LNCAP (cell line): Measurements from ENCODE around the gene VAPA.

ENCODE experiments used
- CTCF ChIP-seq: fragments of 450-650 bp; IDR thresholded peaks from 2 replicates; pipeline ENCODE4 v1.5.1; 2017; ENCODE audit warnings: mild to moderate bottlenecking

VAPA gene

GRCh38 chr18:9928646-9929259 lies 14.9 kb downstream of the VAPA start:
- TF ChIP-seq CTCF, result no peak

GRCh38 chr18:9930299-9930884 lies 16.6 kb downstream of the VAPA start:
- TF ChIP-seq CTCF, result no peak

GRCh38 chr18:9931146-9931545 lies 17.3 kb downstream of the VAPA start:
- no peak for TF ChIP-seq CTCF

GRCh38 chr18:9931678-9932077 lies 17.9 kb downstream of the VAPA start:
- no peak for TF ChIP-seq CTCF

- TF ChIP-seq CTCF, result no peak
These were observed 20.0 kb downstream of the VAPA start for GRCh38 chr18:9933865-9934264.

- no peak for TF ChIP-seq CTCF
These were observed 20.5 kb downstream of the VAPA start for GRCh38 chr18:9934274-9934673.

- TF ChIP-seq CTCF, result no peak
These were observed 27.3 kb downstream of the VAPA start for GRCh38 chr18:9941103-9941502.

- TF ChIP-seq CTCF, result no peak
These were observed 27.8 kb downstream of the VAPA start for GRCh38 chr18:9941660-9942059.
